Measurements from ENCODE around the gene TARS1. TPM values are rescaled to one million over a fixed set of nuclear protein-coding genes. Genes with fewer than 3 reads are reported as not detected.
A peak's percentile ranks its signal among the peaks of the same experiment; 100 is the strongest.

TARS1 gene
- total RNA-seq, 1 experiment from 2014 or later = 304 TPM

- H3K9me3 Mint-ChIP-seq = peaks cover 20% of the 10 kb centered on the region
- peak overlapping the region; percentile 15; the same call in 1 of the 2 replicates for H3K27ac Mint-ChIP-seq
Measured at GRCh38 chr5:33490071-33490665, 49.4 kb downstream of the TARS1 start.

More at GRCh38 chr5:33490071-33490665, 49.4 kb downstream of the TARS1 start:
- peaks cover 55% of the 10 kb centered on the region for H3K4me1 Mint-ChIP-seq
- no peaks in the 10 kb centered on the region for H3K27me3 Mint-ChIP-seq (ENCODE audit: low read depth)
- H3K4me3 Mint-ChIP-seq = no peak overlapping the region
- DNase-seq (ENCODE audit: low spot score) (no peak), ATAC-seq (no peak)
- ChIA-PET POLR2A (no interaction called here), CTCF (interaction anchor here (1.0 to 1.5 kb wide), 2 partner anchors 92 to 99 kb away, joined by 3 to 4 read pairs; no protein-coding TSS in a partner anchor)
- peaks cover 6% of the 10 kb centered on the region for H3K36me3 Mint-ChIP-seq
- TF ChIP-seq GRHL2 (CRISPR knock-in tag; IDR thresholded peaks at IDR 0.05; ENCODE audit: insufficient replicate concordance, severe bottlenecking) (no peak), ZMAT4 (CRISPR knock-in tag; IDR thresholded peaks at IDR 0.05) (no peak), CREB1 (CRISPR knock-in tag; IDR thresholded peaks at IDR 0.05) (no peak), NFYB (CRISPR knock-in tag; conservative IDR thresholded peaks at IDR 0.05; ENCODE audit: low read depth) (no peak), ZNF416 (CRISPR knock-in tag; IDR thresholded peaks at IDR 0.05) (no peak), TEAD1 (CRISPR knock-in tag; IDR thresholded peaks at IDR 0.05) (no peak), ATF3 (CRISPR knock-in tag; conservative IDR thresholded peaks at IDR 0.05) (no peak), FOXP4 (CRISPR knock-in tag; IDR thresholded peaks at IDR 0.05) (no peak), MXD4 (CRISPR knock-in tag; IDR thresholded peaks at IDR 0.05; ENCODE audit: borderline replicate concordance) (no peak), JAZF1 (CRISPR knock-in tag; IDR thresholded peaks at IDR 0.05) (no peak), ZSCAN18 (CRISPR knock-in tag; IDR thresholded peaks at IDR 0.05) (no peak), NR3C1 (CRISPR knock-in tag; conservative IDR thresholded peaks at IDR 0.05; ENCODE audit: low read depth) (no peak), CREM (CRISPR knock-in tag; IDR thresholded peaks at IDR 0.05) (no peak), NR2C2 (CRISPR knock-in tag; IDR thresholded peaks at IDR 0.05) (no peak), IRF1 (CRISPR knock-in tag; IDR thresholded peaks at IDR 0.05) (no peak), ZBTB21 (CRISPR knock-in tag; IDR thresholded peaks at IDR 0.05; ENCODE audit: borderline replicate concordance) (no peak), ATF6 (CRISPR knock-in tag; IDR thresholded peaks at IDR 0.05) (no peak), SOX15 (CRISPR knock-in tag; IDR thresholded peaks at IDR 0.05) (no peak), ZNF423 (CRISPR knock-in tag; IDR thresholded peaks at IDR 0.05) (no peak), SMAD3 (CRISPR knock-in tag; IDR thresholded peaks at IDR 0.05; ENCODE audit: borderline replicate concordance) (no peak)

Measured in WTC11 (cell line).